CD4-positive, alpha-beta T cell (primary cell): ENCODE data around the gene MAN1A1. TPM values are rescaled to one million over a fixed set of nuclear protein-coding genes. Genes with fewer than 3 reads are reported as not detected.

ENCODE experiments used
- ATAC-seq: fragments of 200-7000 bp; cut with Tn5 transposase; one replicate; pipeline ENCODE4 v1.10.0; 2022; ENCODE audit warnings: mild to moderate bottlenecking; ENCODE audit not compliant: poor library complexity
- CTCF ChIA-PET: fragments of 350-600 bp; sonication (Branson Sonifier 250); formaldehyde crosslinking; loops from one replicate; lab custom pipeline; 2021; ENCODE audit warnings: antibody characterized with exemption, inconsistent platforms; lab: Charles Lee
- POLR2A ChIA-PET: fragments of 350-600 bp; sonication (Branson Sonifier 250); formaldehyde crosslinking; loops from one replicate; lab custom pipeline; 2021; ENCODE audit warnings: antibody characterized with exemption, inconsistent platforms; lab: Charles Lee
- DNase-seq, 14 experiments: peaks; one replicate each; pipeline ENCODE4 v3.0.0-alpha.2; 2013 to 2020; ENCODE audit warnings: mixed read lengths in 2 of 14
- H3K27ac ChIP-seq, 2 donors: one replicate each; pipeline versions ENCODE4 v1.5.1 to v1.7.0; 2013; ENCODE audit warnings: low read length in 2 of 2, low read depth in 1 of 2, mild to moderate bottlenecking in 1 of 2
- H3K27me3 ChIP-seq, 2 experiments: 1 replicate in 1 of 2; 2 replicates in 1 of 2; pipeline versions ENCODE4 v1.6.1 to v1.7.0; 2013; ENCODE audit warnings: low read length in 2 of 2, control low read depth in 1 of 2, mild to moderate bottlenecking in 1 of 2, moderate library complexity in 1 of 2; ENCODE audit not compliant: insufficient read depth in 2 of 2, control insufficient read depth in 1 of 2
- H3K36me3 ChIP-seq: one replicate; pipeline ENCODE4 v1.6.1; 2013; ENCODE audit warnings: low read length, control low read depth; ENCODE audit not compliant: insufficient read depth
- H3K4me1 ChIP-seq: one replicate; pipeline ENCODE4 v1.6.1; 2013; ENCODE audit warnings: low read length, control low read depth; ENCODE audit not compliant: insufficient read depth
- H3K4me3 ChIP-seq: one replicate; pipeline ENCODE4 v1.5.1; 2013; ENCODE audit warnings: mild to moderate bottlenecking, low read length, moderate library complexity
- H3K9me3 ChIP-seq, 2 experiments: 1 replicate in 1 of 2; 2 replicates in 1 of 2; pipeline versions ENCODE4 v1.6.1 to v1.7.0; 2013; ENCODE audit warnings: low read length in 2 of 2, mild to moderate bottlenecking in 2 of 2, control low read depth in 1 of 2, moderate library complexity in 1 of 2; ENCODE audit not compliant: control insufficient read depth in 1 of 2, insufficient read depth in 1 of 2
- H3K27ac Mint-ChIP-seq: one replicate; pipeline ENCODE4 v1.8.0; 2020; ENCODE audit warnings: mixed read lengths
- H3K27me3 Mint-ChIP-seq: one replicate; pipeline ENCODE4 v1.8.0; 2021; ENCODE audit warnings: mixed read lengths
- H3K36me3 Mint-ChIP-seq: one replicate; pipeline ENCODE4 v1.8.0; 2021; ENCODE audit warnings: low read depth, mixed read lengths
- H3K4me1 Mint-ChIP-seq: one replicate; pipeline ENCODE4 v1.8.0; 2021; ENCODE audit warnings: low read depth, mixed read lengths
- H3K4me3 Mint-ChIP-seq: one replicate; pipeline ENCODE4 v1.8.0; 2020; ENCODE audit warnings: mild to moderate bottlenecking, mixed read lengths
- H3K9me3 Mint-ChIP-seq: one replicate; pipeline ENCODE4 v1.8.0; 2020; ENCODE audit warnings: mixed read lengths
- CTCF ChIP-seq: fragments of 200-600 bp; IDR thresholded peaks from one replicate; pipeline ENCODE4 v1.8.0; 2022; ENCODE audit warnings: antibody characterized with exemption, mild to moderate bottlenecking
- intact Hi-C, 2 experiments: fragments of 100-400 bp; cut with DNase I in 1 of 2; cut with micrococcal nuclease in 1 of 2; formaldehyde crosslinking; loops; one replicate each; pipeline versions ENCODE4 v1.15.1 to v1.9.0; 2023 to 2025; cut with DNase I, micrococcal nuclease
- total RNA-seq, 174 experiments: library from RNA in 2 of 174; stranded (reverse) in 2 of 174; gene quantifications; one replicate each; pipeline ENCODE4 v1.2.3 and lab custom pipeline; 2021 to 2026

MAN1A1 gene
- total RNA-seq, 2 experiments from 2014 or later, result 4.5 to 4.9 TPM

- no peaks in the 10 kb centered on the region for H3K9me3 ChIP-seq
- Mint-ChIP-seq H3K27me3 (no peaks in the 10 kb centered on the region), H3K4me3 (no peak overlapping the region), H3K36me3 (peaks cover 11% of the 10 kb centered on the region), H3K9me3 (no peaks in the 10 kb centered on the region), H3K27ac (no peak overlapping the region), H3K4me1 (no peaks in the 10 kb centered on the region)
- no peak for ATAC-seq
- POLR2A ChIA-PET, result no interaction called here
- intact Hi-C loops, result no loop called here
- CTCF ChIA-PET, result interaction anchor here (0.7 kb wide), 1 partner anchor 13 kb away, joined by 3 read pairs; no protein-coding TSS in a partner anchor
- no peak for DNase-seq
- H3K4me3 ChIP-seq, result no peak overlapping the region
- H3K27me3 ChIP-seq, result no peaks in the 10 kb centered on the region
- no peak for TF ChIP-seq CTCF
- no peaks in the 10 kb centered on the region for H3K4me1 ChIP-seq
- no peak overlapping the region for H3K27ac ChIP-seq
- peaks cover 6% of the 10 kb centered on the region for H3K36me3 ChIP-seq
These were observed 46.2 kb downstream of the MAN1A1 start for GRCh38 chr6:119303164-119303887.

GRCh38 chr6:119301429-119301828, 48.1 kb downstream of the MAN1A1 start:
- Mint-ChIP-seq H3K27ac (no peak overlapping the region), H3K4me3 (no peak overlapping the region), H3K9me3 (no peaks in the 10 kb centered on the region), H3K4me1 (no peaks in the 10 kb centered on the region), H3K27me3 (no peaks in the 10 kb centered on the region), H3K36me3 (peaks cover 11% of the 10 kb centered on the region)
- ChIA-PET POLR2A (no interaction called here), CTCF (no interaction called here)
- ATAC-seq (no peak), DNase-seq (no peak)
- intact Hi-C loops, result no loop called here
- no peaks in the 10 kb centered on the region for H3K4me1 ChIP-seq
- H3K4me3 ChIP-seq, result no peak overlapping the region
- no peak overlapping the region for H3K27ac ChIP-seq
- peaks cover 6% of the 10 kb centered on the region for H3K36me3 ChIP-seq
- H3K9me3 ChIP-seq, result no peaks in the 10 kb centered on the region
- TF ChIP-seq CTCF, result no peak
- H3K27me3 ChIP-seq, result no peaks in the 10 kb centered on the region

- ATAC-seq (no peak), DNase-seq (no peak)
- Histone ChIP-seq H3K27ac (no peak overlapping the region), H3K4me3 (no peak overlapping the region), H3K27me3 (no peaks in the 10 kb centered on the region), H3K9me3 (no peaks in the 10 kb centered on the region), H3K4me1 (no peaks in the 10 kb centered on the region), H3K36me3 (no peaks in the 10 kb centered on the region)
- Mint-ChIP-seq H3K4me1 (peaks cover 5% of the 10 kb centered on the region), H3K27me3 (no peaks in the 10 kb centered on the region), H3K4me3 (no peak overlapping the region), H3K36me3 (peaks cover 11% of the 10 kb centered on the region), H3K27ac (no peak overlapping the region), H3K9me3 (no peaks in the 10 kb centered on the region)
- intact Hi-C loops, result no loop called here
- ChIA-PET POLR2A (no interaction called here), CTCF (interaction anchor here (1.0 kb wide), 1 partner anchor 12 kb away, joined by 3 read pairs; no protein-coding TSS in a partner anchor)
- no peak for TF ChIP-seq CTCF
These were observed 49.9 kb downstream of the MAN1A1 start for GRCh38 chr6:119299694-119300093.
